HepG2 (cell line): ENCODE data around the gene USP24. TPM values are rescaled to one million over a fixed set of nuclear protein-coding genes. Genes with fewer than 3 reads are reported as not detected.

ENCODE experiments used
- CHD2 ChIP-seq: IDR thresholded peaks from 2 replicates; pipeline ENCODE4 v1.6.1; 2011; ENCODE audit warnings: low read depth, low read length, improper control_type of control experiment
- ELF4 ChIP-seq: sonication (generic); formaldehyde crosslinking; IDR thresholded peaks from 2 replicates; pipeline ENCODE4 v1.5.0; 2020; ENCODE audit warnings: missing genetic modification reagents, mild to moderate bottlenecking, moderate library complexity, borderline replicate concordance
- GPN1 ChIP-seq: sonication (generic); formaldehyde crosslinking; IDR thresholded peaks from 2 replicates; pipeline ENCODE4 v1.5.1; 2020; ENCODE audit warnings: missing genetic modification reagents, borderline replicate concordance
- RNF2 ChIP-seq: fragments of 450-650 bp; conservative IDR thresholded peaks from 2 replicates; pipeline ENCODE4 v1.6.1; 2016; ENCODE audit warnings: low read depth
- RXRA ChIP-seq: sonication (generic); formaldehyde crosslinking; IDR thresholded peaks from 2 replicates; pipeline ENCODE4 v1.5.1; 2020; ENCODE audit warnings: missing genetic modification reagents
- TAF15 ChIP-seq: fragments of 200-400 bp; formaldehyde crosslinking; IDR thresholded peaks from one replicate; pipeline ENCODE4 v1.6.1; 2018; ENCODE audit warnings: mild to moderate bottlenecking, low read depth, low read length; ENCODE audit not compliant: poor library complexity, severe bottlenecking
- TCF7 ChIP-seq: sonication (generic); IDR thresholded peaks from 2 replicates; pipeline ENCODE4 v1.6.1; 2016; ENCODE audit warnings: antibody characterized with exemption, low read depth
- ZNF274 ChIP-seq: sonication (generic); formaldehyde crosslinking; IDR thresholded peaks from 2 replicates; pipeline ENCODE4 v1.5.1; 2020; ENCODE audit warnings: mild to moderate bottlenecking, missing genetic modification reagents
- ZNF441 ChIP-seq: sonication (generic); formaldehyde crosslinking; IDR thresholded peaks from 2 replicates; pipeline ENCODE4 v1.7.0; 2021; ENCODE audit warnings: missing genetic modification reagents, borderline replicate concordance
- ZNF547 ChIP-seq: sonication (generic); formaldehyde crosslinking; IDR thresholded peaks from 2 replicates; pipeline ENCODE4 v1.5.1; 2020; ENCODE audit warnings: mild to moderate bottlenecking, missing genetic modification reagents
- ZNF550 ChIP-seq: sonication (generic); formaldehyde crosslinking; IDR thresholded peaks from 2 replicates; pipeline ENCODE4 v1.4.0; 2020; ENCODE audit warnings: mild to moderate bottlenecking, missing genetic modification reagents, borderline replicate concordance
- ZNF652 ChIP-seq: IDR thresholded peaks from 2 replicates; pipeline ENCODE4 v1.6.1; 2016; ENCODE audit warnings: low read depth, borderline replicate concordance
- ZNF672 ChIP-seq: sonication (generic); formaldehyde crosslinking; IDR thresholded peaks from 2 replicates; pipeline ENCODE4 v1.8.1; 2022; ENCODE audit warnings: missing genetic modification reagents
- ZNF781 ChIP-seq: sonication (generic); formaldehyde crosslinking; IDR thresholded peaks from 2 replicates; pipeline ENCODE4 v1.5.1; 2020; ENCODE audit warnings: borderline replicate concordance, mild to moderate bottlenecking, missing genetic modification reagents; ENCODE audit errors: not compliant biosample characterization
- ZNF883 ChIP-seq: sonication (generic); formaldehyde crosslinking; IDR thresholded peaks from 2 replicates; pipeline ENCODE4 v1.5.1; 2020; ENCODE audit warnings: mild to moderate bottlenecking, missing genetic modification reagents; ENCODE audit errors: not compliant biosample characterization
- polyA plus RNA-seq, 8 experiments: library from polyadenylated mRNA; depleted of rRNA in 3 of 8; stranded (reverse) in 7 of 8; unstranded in 1 of 8; fragments of >200 nt; fragmentation: Illumina TruSeq in 4 of 8; extraction: Trizol in 4 of 8; gene quantifications; 2 replicates each; pipeline versions ENCODE4 v1.2.1 to v1.2.3, GENCODE V29; 2011 to 2016; ENCODE audit warnings: low read depth in 4 of 8, missing spikeins in 1 of 8, mixed read lengths in 1 of 8; ENCODE audit not compliant: insufficient read depth in 1 of 8
- total RNA-seq, 5 experiments: library from RNA; depleted of rRNA; stranded (reverse); fragments of >200 nt; fragmentation: Illumina TruSeq; extraction: Trizol; gene quantifications; 2 replicates each; pipeline ENCODE4 v1.2.3, GENCODE V29; 2016; ENCODE audit warnings: low read depth in 1 of 5
- TF ChIP-seq, protein P1 (sequence below): sonication (generic); formaldehyde crosslinking; IDR thresholded peaks from 2 replicates; pipeline ENCODE4 v1.4.0; 2020; ENCODE audit warnings: mild to moderate bottlenecking, missing genetic modification reagents
- TF ChIP-seq, protein P2 (sequence below): sonication (generic); formaldehyde crosslinking; IDR thresholded peaks from 2 replicates; pipeline ENCODE4 v1.4.0; 2020; ENCODE audit warnings: low read depth, mild to moderate bottlenecking, missing genetic modification reagents
- TF ChIP-seq, protein P3 (sequence below): sonication (generic); formaldehyde crosslinking; IDR thresholded peaks from 2 replicates; pipeline ENCODE4 v1.4.0; 2020; ENCODE audit warnings: missing genetic modification reagents, mild to moderate bottlenecking, borderline replicate concordance

The USP24 gene
- total and polyA plus RNA-seq, 2 of the 13 experiments (the other 11 are each of a cell fraction or from before 2014, with no cell fraction given): 18.8 to 47.6 TPM

DNA sequence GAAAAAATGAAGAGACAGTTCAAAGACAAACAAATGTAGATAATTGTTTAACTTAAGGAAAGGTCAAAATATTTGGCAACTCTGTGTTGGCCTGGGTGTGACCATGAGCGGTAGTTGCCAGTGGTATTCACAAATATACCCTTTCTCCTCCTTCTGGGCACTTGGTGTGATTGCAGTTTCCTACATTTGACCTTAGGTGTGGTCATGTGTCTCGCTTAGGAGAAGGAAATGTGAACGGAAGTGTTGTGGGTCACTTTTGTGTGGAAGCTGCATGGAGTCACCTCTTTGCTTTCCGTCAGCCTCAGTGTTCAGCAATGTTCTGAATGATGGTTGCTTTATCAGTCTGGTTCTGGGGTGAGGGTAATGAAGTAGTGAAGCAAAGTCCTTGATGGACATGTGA, 179.3 kb downstream of the USP24 start (continued):
- TF ChIP-seq, protein P1, sequence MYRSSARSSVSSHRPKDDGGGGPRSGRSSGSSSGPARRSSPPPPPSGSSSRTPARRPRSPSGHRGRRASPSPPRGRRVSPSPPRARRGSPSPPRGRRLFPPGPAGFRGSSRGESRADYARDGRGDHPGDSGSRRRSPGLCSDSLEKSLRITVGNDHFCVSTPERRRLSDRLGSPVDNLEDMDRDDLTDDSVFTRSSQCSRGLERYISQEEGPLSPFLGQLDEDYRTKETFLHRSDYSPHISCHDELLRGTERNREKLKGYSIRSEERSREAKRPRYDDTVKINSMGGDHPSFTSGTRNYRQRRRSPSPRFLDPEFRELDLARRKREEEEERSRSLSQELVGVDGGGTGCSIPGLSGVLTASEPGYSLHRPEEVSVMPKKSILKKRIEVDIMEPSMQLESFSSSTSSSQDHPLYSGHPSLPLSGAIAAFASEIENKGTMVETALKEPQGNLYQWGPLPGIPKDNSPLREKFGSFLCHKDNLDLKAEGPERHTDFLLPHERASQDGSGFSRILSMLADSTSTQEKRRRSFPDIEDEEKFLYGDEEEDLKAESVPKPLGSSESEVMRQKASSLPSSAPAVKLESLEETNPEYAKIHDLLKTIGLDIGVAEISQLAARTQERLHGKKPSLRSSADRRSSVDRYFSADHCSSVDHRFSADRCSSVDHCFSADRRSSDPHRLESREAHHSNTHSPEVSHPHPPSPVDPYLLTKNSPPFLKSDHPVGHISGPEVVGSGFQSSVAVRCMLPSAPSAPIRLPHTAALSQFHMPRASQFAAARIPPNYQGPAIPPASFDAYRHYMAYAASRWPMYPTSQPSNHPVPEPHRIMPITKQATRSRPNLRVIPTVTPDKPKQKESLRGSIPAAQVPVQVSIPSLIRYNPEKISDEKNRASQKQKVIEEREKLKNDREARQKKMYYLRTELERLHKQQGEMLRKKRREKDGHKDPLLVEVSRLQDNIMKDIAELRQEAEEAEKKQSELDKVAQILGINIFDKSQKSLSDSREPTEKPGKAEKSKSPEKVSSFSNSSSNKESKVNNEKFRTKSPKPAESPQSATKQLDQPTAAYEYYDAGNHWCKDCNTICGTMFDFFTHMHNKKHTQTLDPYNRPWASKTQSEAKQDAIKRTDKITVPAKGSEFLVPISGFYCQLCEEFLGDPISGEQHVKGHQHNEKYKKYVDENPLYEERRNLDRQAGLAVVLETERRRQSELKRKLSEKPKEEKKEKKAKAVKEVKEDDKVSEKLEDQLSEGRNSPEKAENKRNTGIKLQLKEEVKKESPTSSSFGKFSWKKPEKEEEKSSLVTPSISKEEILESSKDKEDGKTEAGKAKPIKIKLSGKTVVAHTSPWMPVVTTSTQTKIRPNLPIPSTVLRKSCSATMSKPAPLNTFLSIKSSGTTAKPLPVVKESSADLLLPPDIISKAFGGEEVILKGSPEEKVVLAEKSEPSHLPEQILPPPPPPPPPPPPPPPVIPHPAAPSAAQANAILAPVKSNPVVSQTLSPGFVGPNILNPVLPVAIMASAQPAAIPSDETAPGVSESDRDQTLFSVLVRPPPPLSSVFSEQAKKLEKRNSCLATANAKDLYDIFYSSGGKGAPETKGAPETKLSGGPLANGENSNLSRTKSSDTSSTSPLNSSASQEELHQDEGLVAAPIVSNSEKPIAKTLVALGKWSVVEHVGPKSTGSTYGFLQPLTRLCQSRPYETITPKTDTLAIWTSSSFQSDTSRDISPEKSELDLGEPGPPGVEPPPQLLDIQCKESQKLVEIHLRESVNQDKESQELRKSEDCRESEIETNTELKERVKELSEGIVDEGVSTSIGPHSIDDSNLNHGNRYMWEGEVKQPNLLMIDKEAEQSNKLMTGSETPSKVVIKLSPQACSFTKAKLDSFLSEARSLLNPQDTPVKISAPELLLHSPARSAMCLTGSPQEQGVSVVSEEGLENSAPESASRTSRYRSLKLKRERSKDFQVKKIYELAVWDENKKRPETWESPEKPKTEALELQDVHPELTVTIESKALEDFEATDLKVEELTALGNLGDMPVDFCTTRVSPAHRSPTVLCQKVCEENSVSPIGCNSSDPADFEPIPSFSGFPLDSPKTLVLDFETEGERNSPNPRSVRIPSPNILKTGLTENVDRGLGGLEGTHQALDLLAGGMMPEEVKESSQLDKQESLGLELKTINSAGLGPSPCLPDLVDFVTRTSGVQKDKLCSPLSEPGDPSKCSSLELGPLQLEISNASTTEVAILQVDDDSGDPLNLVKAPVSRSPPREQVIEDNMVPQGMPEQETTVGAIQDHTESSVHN (CRISPR knock-in tag): no peak
- TF ChIP-seq RNF2 (no peak), GPN1 (no peak), ELF4 (CRISPR knock-in tag) (no peak), TCF7 (no peak), ZNF547 (CRISPR knock-in tag) (no peak), CHD2 (no peak), ZNF652 (CRISPR knock-in tag) (no peak), ZNF441 (CRISPR knock-in tag) (no peak), ZNF883 (CRISPR knock-in tag) (no peak), TAF15 (no peak), ZNF781 (CRISPR knock-in tag) (no peak), RXRA (CRISPR knock-in tag) (no peak; the same call in 1 of the 2 replicates), ZNF672 (CRISPR knock-in tag) (no peak), ZNF274 (CRISPR knock-in tag) (no peak), ZNF550 (CRISPR knock-in tag) (no peak)
- TF ChIP-seq, protein P2, sequence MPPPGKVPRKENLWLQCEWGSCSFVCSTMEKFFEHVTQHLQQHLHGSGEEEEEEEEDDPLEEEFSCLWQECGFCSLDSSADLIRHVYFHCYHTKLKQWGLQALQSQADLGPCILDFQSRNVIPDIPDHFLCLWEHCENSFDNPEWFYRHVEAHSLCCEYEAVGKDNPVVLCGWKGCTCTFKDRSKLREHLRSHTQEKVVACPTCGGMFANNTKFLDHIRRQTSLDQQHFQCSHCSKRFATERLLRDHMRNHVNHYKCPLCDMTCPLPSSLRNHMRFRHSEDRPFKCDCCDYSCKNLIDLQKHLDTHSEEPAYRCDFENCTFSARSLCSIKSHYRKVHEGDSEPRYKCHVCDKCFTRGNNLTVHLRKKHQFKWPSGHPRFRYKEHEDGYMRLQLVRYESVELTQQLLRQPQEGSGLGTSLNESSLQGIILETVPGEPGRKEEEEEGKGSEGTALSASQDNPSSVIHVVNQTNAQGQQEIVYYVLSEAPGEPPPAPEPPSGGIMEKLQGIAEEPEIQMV: no peak
- TF ChIP-seq, protein P3, sequence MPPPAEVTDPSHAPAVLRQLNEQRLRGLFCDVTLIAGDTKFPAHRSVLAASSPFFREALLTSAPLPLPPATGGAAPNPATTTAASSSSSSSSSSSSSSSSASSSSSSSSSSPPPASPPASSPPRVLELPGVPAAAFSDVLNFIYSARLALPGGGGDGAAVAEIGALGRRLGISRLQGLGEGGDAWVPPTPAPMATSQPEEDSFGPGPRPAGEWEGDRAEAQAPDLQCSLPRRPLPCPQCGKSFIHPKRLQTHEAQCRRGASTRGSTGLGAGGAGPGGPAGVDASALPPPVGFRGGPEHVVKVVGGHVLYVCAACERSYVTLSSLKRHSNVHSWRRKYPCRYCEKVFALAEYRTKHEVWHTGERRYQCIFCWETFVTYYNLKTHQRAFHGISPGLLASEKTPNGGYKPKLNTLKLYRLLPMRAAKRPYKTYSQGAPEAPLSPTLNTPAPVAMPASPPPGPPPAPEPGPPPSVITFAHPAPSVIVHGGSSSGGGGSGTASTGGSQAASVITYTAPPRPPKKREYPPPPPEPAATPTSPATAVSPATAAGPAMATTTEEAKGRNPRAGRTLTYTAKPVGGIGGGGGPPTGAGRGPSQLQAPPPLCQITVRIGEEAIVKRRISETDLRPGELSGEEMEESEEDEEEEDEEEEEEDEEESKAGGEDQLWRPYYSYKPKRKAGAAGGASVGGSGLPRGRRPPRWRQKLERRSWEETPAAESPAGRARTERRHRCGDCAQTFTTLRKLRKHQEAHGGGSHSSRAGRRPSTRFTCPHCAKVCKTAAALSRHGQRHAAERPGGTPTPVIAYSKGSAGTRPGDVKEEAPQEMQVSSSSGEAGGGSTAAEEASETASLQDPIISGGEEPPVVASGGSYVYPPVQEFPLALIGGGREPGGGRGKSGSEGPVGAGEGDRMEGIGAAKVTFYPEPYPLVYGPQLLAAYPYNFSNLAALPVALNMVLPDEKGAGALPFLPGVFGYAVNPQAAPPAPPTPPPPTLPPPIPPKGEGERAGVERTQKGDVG (CRISPR knock-in tag): no peak
